ENCODE results near the gene OR2M7.
"Not testable (repeated sequence)": the region's sequence is repeated elsewhere in the genome, so short reads cannot be mapped to it uniquely, and the experiment has no call there.

Gene OR2M7, protein sequence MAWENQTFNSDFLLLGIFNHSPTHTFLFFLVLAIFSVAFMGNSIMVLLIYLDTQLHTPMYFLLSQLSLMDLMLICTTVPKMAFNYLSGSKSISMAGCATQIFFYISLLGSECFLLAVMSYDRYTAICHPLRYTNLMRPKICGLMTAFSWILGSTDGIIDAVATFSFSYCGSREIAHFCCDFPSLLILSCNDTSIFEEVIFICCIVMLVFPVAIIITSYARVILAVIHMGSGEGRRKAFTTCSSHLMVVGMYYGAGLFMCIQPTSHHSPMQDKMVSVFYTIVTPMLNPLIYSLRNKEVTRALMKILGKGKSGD

GRCh38 chr1:248324468-248324867, at the start of gene OR2M7:
TSS of gene OR2M7 (minus strand) at chr1:248324568. CDS start at chr1:248324568, 0 bp downstream.
- DNase-seq (ENCODE audit: low read depth) = no peak

GRCh38 chr1:248373761-248374160, 49.4 kb upstream of the OR2M7 start:
- no peak for DNase-seq (ENCODE audit: low read depth)

DNA sequence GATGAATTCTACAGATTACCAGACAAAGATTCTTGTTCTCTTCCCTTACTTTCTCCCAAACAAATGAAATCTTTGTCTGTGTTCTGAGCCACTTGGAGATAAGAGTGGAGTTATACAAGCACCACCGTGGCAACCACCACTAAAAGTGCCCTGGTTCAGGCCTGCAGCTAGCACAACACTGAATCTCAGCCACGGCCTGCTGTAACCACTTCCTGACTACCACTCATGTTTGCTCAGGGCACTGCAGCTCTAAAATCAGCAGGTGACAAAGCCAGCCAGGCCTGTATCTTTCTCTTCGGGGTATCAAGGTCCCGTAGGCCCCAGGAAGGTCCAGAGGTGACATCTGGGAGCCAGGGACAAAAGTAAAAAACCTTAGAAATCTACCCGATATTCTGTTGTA, 48.0 kb upstream of the OR2M7 start:
- DNase-seq (ENCODE audit: low read depth) = no peak

DNA sequence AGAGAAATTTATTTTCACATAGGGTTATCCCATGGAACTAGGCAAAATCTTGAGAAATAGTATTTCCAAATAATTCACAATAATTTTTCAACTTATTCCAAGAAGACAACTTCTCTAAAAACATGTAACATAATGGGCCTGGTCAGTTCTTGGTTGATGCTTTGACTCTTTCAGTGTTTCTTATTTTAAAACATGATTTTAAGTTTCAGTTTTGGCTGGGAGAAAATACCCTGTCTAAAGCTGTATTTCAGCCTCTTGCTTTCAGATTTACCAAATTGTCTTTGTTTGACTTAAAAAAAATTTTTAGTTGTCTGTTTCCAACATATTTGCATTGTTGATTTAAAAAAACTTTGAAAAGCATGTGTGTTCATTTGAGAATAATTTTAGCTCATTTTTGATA, 42.2 kb upstream of the OR2M7 start:
- DNase-seq (ENCODE audit: low read depth) = no peak

DNA sequence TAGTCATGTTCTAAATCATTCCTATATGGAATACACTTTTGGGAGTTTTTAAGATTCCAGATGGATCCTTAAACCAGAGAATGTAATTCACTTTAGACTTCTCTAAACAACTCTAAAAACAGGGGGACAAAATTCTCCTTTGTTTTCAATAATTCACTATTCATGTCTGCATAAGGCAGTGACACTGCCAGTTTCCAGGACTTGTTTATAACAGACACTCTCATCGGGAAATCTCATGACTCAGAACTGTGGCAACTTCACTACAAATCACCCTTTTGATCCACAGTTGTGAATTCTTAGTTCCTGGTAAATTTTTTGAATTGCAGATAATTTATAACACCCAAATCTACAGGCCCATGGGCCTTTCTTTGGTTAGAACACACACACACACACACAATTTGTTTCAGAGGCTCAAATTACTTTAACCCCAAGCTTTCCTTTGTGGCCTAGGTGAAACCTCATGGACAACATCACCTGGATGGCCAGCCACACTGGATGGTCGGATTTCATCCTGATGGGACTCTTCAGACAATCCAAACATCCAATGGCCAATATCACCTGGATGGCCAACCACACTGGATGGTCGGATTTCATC, 36.9 kb upstream of the OR2M7 start, which contains the start of gene OR2T4:
TSS of gene OR2T4 (plus strand) at position 545 of the 595 bp plus-strand sequence. CDS start at position 545, 0 bp downstream.
- DNase-seq (ENCODE audit: low read depth) = no peak

DNA sequence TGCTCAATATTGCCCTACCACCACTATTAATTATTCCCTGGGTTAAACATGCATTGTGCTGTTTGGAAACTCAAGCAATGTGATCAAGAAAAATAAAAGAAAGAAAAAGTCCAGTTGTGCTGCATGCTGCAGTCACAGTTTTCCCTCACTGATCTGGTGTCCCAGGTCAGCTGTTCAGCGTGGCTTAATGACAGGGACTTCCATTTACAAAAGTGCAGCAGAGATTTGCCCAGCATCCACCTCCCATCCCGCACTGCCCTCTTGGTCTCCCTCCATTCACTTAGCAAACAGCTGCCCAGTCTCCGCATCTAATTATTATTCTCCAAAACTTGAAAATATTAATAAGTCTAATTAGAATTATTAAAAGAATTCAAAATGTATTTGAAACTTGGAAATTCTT, 35.0 kb upstream of the OR2M7 start:
- no peak for DNase-seq (ENCODE audit: low read depth)

- no peak for DNase-seq (ENCODE audit: low read depth)
Measured at GRCh38 chr1:248348475-248348874, 24.1 kb upstream of the OR2M7 start, which contains the start of gene OR14C36. TSS of gene OR14C36 (plus strand) at chr1:248348775. CDS start at chr1:248348775, 0 bp downstream.

DNA sequence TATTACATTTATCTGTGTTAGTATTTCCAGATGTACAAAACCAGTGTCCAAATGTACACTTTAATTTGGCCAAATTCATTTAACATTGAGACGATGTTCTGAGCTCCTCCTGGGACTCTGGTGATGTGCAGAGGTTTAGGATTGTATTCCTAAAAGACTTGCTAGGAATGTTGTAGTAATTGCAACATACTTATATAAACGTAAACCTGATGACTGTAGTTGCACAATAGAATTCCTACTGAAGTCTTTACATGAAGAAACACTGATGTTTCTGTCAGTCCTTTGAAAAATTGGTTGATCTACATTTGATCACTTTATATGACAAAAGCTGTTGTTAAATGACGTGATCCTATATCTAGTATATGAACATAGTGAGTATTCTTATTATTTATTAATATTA, 19.1 kb upstream of the OR2M7 start:
- no peak for DNase-seq (ENCODE audit: low read depth)

GRCh38 chr1:248316796-248317195, 7.6 kb downstream of the OR2M7 start:
- no peak for DNase-seq (ENCODE audit: low read depth)

DNA sequence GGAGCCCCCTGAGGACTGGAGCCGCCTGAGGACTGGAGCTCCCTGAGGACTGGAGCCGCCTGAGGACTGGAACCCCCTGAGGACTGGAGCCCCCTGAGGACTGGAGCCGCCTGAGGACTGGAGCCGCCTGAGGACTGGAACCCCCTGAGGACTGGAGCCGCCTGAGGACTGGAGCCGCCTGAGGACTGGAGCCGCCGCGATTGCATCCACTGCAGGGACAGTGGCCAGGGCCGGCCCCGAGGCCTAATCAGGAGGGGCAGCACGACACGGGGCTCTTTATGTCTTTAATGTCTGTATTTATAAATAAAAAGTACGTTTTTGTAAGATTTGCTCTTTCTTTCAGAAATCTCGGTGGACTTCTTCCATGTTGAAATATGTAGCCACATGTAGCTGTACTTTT, 17.6 kb downstream of the OR2M7 start:
- DNase-seq (ENCODE audit: low read depth) = not testable (repeated sequence)

GRCh38 chr1:248306103-248306502, 18.3 kb downstream of the OR2M7 start:
- no peak for DNase-seq (ENCODE audit: low read depth)

- DNase-seq (ENCODE audit: low read depth) = not testable (repeated sequence)
Measured at GRCh38 chr1:248305672-248306071, 18.7 kb downstream of the OR2M7 start.

- DNase-seq (ENCODE audit: low read depth) = no peak
Measured at GRCh38 chr1:248303324-248303723, 21.0 kb downstream of the OR2M7 start, which contains the start of gene OR2T12. TSS of gene OR2T12 (minus strand) at chr1:248303424. CDS start at chr1:248295578, 7,846 bp downstream.

GRCh38 chr1:248288391-248288790, 36.0 kb downstream of the OR2M7 start:
- DNase-seq (ENCODE audit: low read depth) = no peak

DNA sequence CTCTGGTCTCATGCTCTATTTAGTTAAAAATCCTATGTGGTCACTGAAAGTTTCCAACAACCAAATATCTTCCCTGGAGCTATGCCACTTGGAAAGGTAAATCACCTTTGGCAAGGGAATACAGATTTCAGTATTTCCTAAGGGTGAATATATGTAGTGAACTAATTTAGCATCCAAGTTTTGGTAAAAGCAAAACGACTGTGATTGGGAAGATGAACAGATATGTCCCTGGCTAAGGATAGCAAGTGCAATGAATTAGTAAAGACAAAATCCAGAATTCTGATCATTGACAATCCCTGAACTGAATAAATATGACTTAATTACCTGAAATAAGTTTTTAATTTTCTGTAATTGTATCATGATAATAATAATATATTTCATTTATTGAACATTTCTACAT, 46.5 kb downstream of the OR2M7 start, which contains the start of gene OR2T33:
TSS of gene OR2T33 (minus strand) at position 101 of the 400 bp plus-strand sequence. CDS start 4,162 bp downstream, outside the sequence.
- no peak for DNase-seq (ENCODE audit: low read depth)

Data from activated gamma-delta T cell treated with anti-CD3 and anti-CD28 coated beads, Interleukin-2, amount 50 U/mL, for 16 hours (primary cell).